IPS-18a (cell line): ENCODE results near the gene CLDND1.
"Not testable (repeated sequence)": the region's sequence is repeated elsewhere in the genome, so short reads cannot be mapped to it uniquely, and the experiment has no call there.

Source experiments
- H3K27ac ChIP-seq: one replicate; pipeline ENCODE4 v1.5.1; 2013; ENCODE audit warnings: low read length
- H3K27me3 ChIP-seq: one replicate; pipeline ENCODE4 v1.6.1; 2013; ENCODE audit warnings: mild to moderate bottlenecking, low read length; ENCODE audit not compliant: control insufficient read depth, insufficient read depth
- H3K36me3 ChIP-seq: one replicate; pipeline ENCODE4 v1.6.1; 2013; ENCODE audit warnings: low read depth, low read length; ENCODE audit not compliant: control insufficient read depth
- H3K4me1 ChIP-seq: one replicate; pipeline ENCODE4 v1.6.1; 2013; ENCODE audit warnings: low read depth, low read length; ENCODE audit not compliant: control insufficient read depth
- H3K4me3 ChIP-seq: one replicate; pipeline ENCODE4 v1.5.1; 2013; ENCODE audit warnings: low read length
- H3K9ac ChIP-seq: one replicate; pipeline ENCODE4 v1.6.1; 2013; ENCODE audit warnings: mild to moderate bottlenecking, low read length, moderate library complexity
- H3K9me3 ChIP-seq: one replicate; pipeline ENCODE4 v1.6.1; 2013; ENCODE audit warnings: low read depth, low read length; ENCODE audit not compliant: control insufficient read depth

The CLDND1 gene

GRCh38 chr3:98522544-98523281 lies at the start of gene CLDND1:
Gene CLDND1, minus strand, starts transcription at chr3:98522902. Its CDS starts 1,478 bp downstream, at chr3:98521424.
- no peaks in the 10 kb centered on the region for H3K27me3 ChIP-seq
- H3K36me3 ChIP-seq = peaks cover 10% of the 10 kb centered on the region
- peak within 1 kb of the TSS; percentile 86 for H3K9ac ChIP-seq
- no peaks in the 10 kb centered on the region for H3K9me3 ChIP-seq
- peak within 1 kb of the TSS; percentile 95 for H3K4me3 ChIP-seq
- peak within 1 kb of the TSS; percentile 83 for H3K27ac ChIP-seq
- peaks cover 8% of the 10 kb centered on the region for H3K4me1 ChIP-seq

GRCh38 chr3:98568402-98568801 lies 45.7 kb upstream of the CLDND1 start:
- no peaks in the 10 kb centered on the region for H3K4me1 ChIP-seq
- no peak overlapping the region for H3K9ac ChIP-seq
- H3K27me3 ChIP-seq = no peaks in the 10 kb centered on the region
- H3K4me3 ChIP-seq = no peak overlapping the region
- no peak overlapping the region for H3K27ac ChIP-seq
- no peaks in the 10 kb centered on the region for H3K36me3 ChIP-seq
- H3K9me3 ChIP-seq = no peaks in the 10 kb centered on the region

- Histone ChIP-seq H3K36me3 (no peaks in the 10 kb centered on the region), H3K9ac (no peak overlapping the region), H3K4me3 (no peak overlapping the region), H3K27ac (no peak overlapping the region), H3K27me3 (no peaks in the 10 kb centered on the region), H3K9me3 (no peaks in the 10 kb centered on the region), H3K4me1 (no peaks in the 10 kb centered on the region)
These were observed 45.1 kb upstream of the CLDND1 start for GRCh38 chr3:98567666-98568270.

- H3K36me3 ChIP-seq = no peaks in the 10 kb centered on the region
- no peaks in the 10 kb centered on the region for H3K27me3 ChIP-seq
- H3K4me1 ChIP-seq = no peaks in the 10 kb centered on the region
- H3K27ac ChIP-seq = no peak overlapping the region
- H3K4me3 ChIP-seq = no peak overlapping the region
- H3K9ac ChIP-seq = no peak overlapping the region
- H3K9me3 ChIP-seq = no peaks in the 10 kb centered on the region
These were observed 43.1 kb upstream of the CLDND1 start for GRCh38 chr3:98565843-98566242.

- Histone ChIP-seq H3K9me3 (no peaks in the 10 kb centered on the region), H3K27me3 (no peaks in the 10 kb centered on the region), H3K36me3 (no peaks in the 10 kb centered on the region), H3K27ac (no peak overlapping the region), H3K9ac (no peak overlapping the region), H3K4me3 (no peak overlapping the region), H3K4me1 (no peaks in the 10 kb centered on the region)
These were observed 42.5 kb upstream of the CLDND1 start for GRCh38 chr3:98565237-98565643.

- Histone ChIP-seq H3K4me1 (no peaks in the 10 kb centered on the region), H3K27me3 (no peaks in the 10 kb centered on the region), H3K4me3 (no peak overlapping the region), H3K9ac (no peak overlapping the region), H3K36me3 (no peaks in the 10 kb centered on the region), H3K27ac (no peak overlapping the region), H3K9me3 (no peaks in the 10 kb centered on the region)
These were observed 41.7 kb upstream of the CLDND1 start for GRCh38 chr3:98564282-98565005.

GRCh38 chr3:98563661-98564281 lies 41.1 kb upstream of the CLDND1 start:
- no peaks in the 10 kb centered on the region for H3K4me1 ChIP-seq
- no peak overlapping the region for H3K27ac ChIP-seq
- H3K4me3 ChIP-seq = no peak overlapping the region
- H3K9me3 ChIP-seq = no peaks in the 10 kb centered on the region
- H3K27me3 ChIP-seq = no peaks in the 10 kb centered on the region
- no peaks in the 10 kb centered on the region for H3K36me3 ChIP-seq
- no peak overlapping the region for H3K9ac ChIP-seq

- Histone ChIP-seq H3K27ac (no peak overlapping the region), H3K9ac (no peak overlapping the region), H3K36me3 (no peaks in the 10 kb centered on the region), H3K4me1 (no peaks in the 10 kb centered on the region), H3K4me3 (no peak overlapping the region), H3K9me3 (no peaks in the 10 kb centered on the region), H3K27me3 (no peaks in the 10 kb centered on the region)
These were observed 39.2 kb upstream of the CLDND1 start for GRCh38 chr3:98561727-98562521.

- Histone ChIP-seq H3K9ac (no peak overlapping the region), H3K27me3 (no peaks in the 10 kb centered on the region), H3K4me1 (no peaks in the 10 kb centered on the region), H3K9me3 (no peaks in the 10 kb centered on the region), H3K36me3 (no peaks in the 10 kb centered on the region), H3K27ac (no peak overlapping the region), H3K4me3 (no peak overlapping the region)
These were observed 38.2 kb upstream of the CLDND1 start for GRCh38 chr3:98560911-98561310.

GRCh38 chr3:98559769-98560168 lies 37.1 kb upstream of the CLDND1 start:
- not testable (repeated sequence) for H3K27ac ChIP-seq, H3K4me1 ChIP-seq, H3K9me3 ChIP-seq, H3K27me3 ChIP-seq, H3K9ac ChIP-seq, H3K4me3 ChIP-seq, H3K36me3 ChIP-seq
